Activated CD4-positive, alpha-beta memory T cell treated with anti-CD3 and anti-CD28 coated beads for 36 hours (primary cell): ENCODE data around the gene PRSS37. TPM values are rescaled to one million over a fixed set of nuclear protein-coding genes. Genes with fewer than 3 reads are reported as not detected.

Experiments used
- total RNA-seq, 2 experiments: library from RNA; stranded (reverse); gene quantifications; one replicate each; pipeline ENCODE4 v1.2.3, GENCODE V29; 2021

PRSS37 gene
- total RNA-seq, 2 experiments from 2014 or later: not detected

Other genes starting within 250 kb of the PRSS37 start
- 10 to 100 TPM; 27.5 to 28.9 TPM for gene DENND11, start 139.3 kb downstream of the PRSS37 start, total RNA-seq
- not detected for gene WEE2, start 133.1 kb downstream of the PRSS37 start, total RNA-seq
- 100 to 1,000 TPM; 207 to 234 TPM for gene SSBP1, start 103.1 kb downstream of the PRSS37 start, total RNA-seq
- under 1 TPM; 0.59 to 0.63 TPM for gene TAS2R3, start 77.4 kb downstream of the PRSS37 start, total RNA-seq
- gene TAS2R4, start 64.8 kb downstream of the PRSS37 start, total RNA-seq: under 1 TPM; 0.56 to 0.62 TPM
- gene TAS2R5, start 51.3 kb downstream of the PRSS37 start, total RNA-seq: 1 to 10 TPM in 1 of 2 experiments, under 1 TPM in 1; 0.93 to 1.3 TPM
- gene OR9A4, start 74.9 kb upstream of the PRSS37 start, total RNA-seq: not detected
- gene CLEC5A, start 105.5 kb upstream of the PRSS37 start, total RNA-seq: not detected
- not detected for gene TAS2R38, start 132.3 kb upstream of the PRSS37 start, total RNA-seq
- not detected for gene MGAM, start 154.4 kb upstream of the PRSS37 start, total RNA-seq